ENCODE data around the gene EIF5.

EIF5 gene

GRCh38 chr14:103333754-103334643, at the start of gene EIF5 (continued):
- TF ChIP-seq ZNF18 (tag by site-specific recombination; IDR thresholded peaks at IDR 0.05) (no peak), GLI4 (tag by site-specific recombination; IDR thresholded peaks at IDR 0.05) (peak; percentile 34; the same call in 1 of the 2 replicates), YY1 (tag by site-specific recombination; IDR thresholded peaks at IDR 0.05) (peak; percentile 88), CTCF (tag by site-specific recombination; IDR thresholded peaks at IDR 0.05) (peak; percentile 76), REPIN1 (tag by site-specific recombination; IDR thresholded peaks at IDR 0.05; ENCODE audit: low read depth) (peak; percentile 84; the same call in 1 of the 2 replicates), ZSCAN16 (tag by site-specific recombination; IDR thresholded peaks at IDR 0.05) (0 out of 2 replicates have a peak, but pooled peaks have one; percentile 54), PATZ1 (tag by site-specific recombination; IDR thresholded peaks at IDR 0.05) (peak; percentile 99), ZNF121 (tag by site-specific recombination; IDR thresholded peaks at IDR 0.05) (0 out of 2 replicates have a peak, but pooled peaks have one; percentile 9), ZNF2 (tag by site-specific recombination; IDR thresholded peaks at IDR 0.05) (peak; percentile 14; the same call in 1 of the 2 replicates), GLIS1 (tag by site-specific recombination; IDR thresholded peaks at IDR 0.05) (peak; percentile 40; the same call in 1 of the 2 replicates), ZNF600 (tag by site-specific recombination; IDR thresholded peaks at IDR 0.05) (no peak), ZBTB7A (tag by site-specific recombination; IDR thresholded peaks at IDR 0.05; ENCODE audit: low read depth) (peak; percentile 89), ZNF341 (tag by site-specific recombination; IDR thresholded peaks at IDR 0.05; ENCODE audit: low read depth) (peak; percentile 51), OVOL3 (tag by site-specific recombination; IDR thresholded peaks at IDR 0.05) (no peak), ZBTB11 (tag by site-specific recombination; conservative IDR thresholded peaks at IDR 0.05; ENCODE audit: low read depth) (peak; percentile 39), ZNF398 (tag by site-specific recombination; IDR thresholded peaks at IDR 0.05) (peak; percentile 66), ZNF639 (tag by site-specific recombination; IDR thresholded peaks at IDR 0.05) (peak; percentile 87), ZNF521 (tag by site-specific recombination; IDR thresholded peaks at IDR 0.05) (no peak), SCRT2 (tag by site-specific recombination; IDR thresholded peaks at IDR 0.05) (no peak), ZNF335 (tag by site-specific recombination; conservative IDR thresholded peaks at IDR 0.05) (peak; percentile 96), ZNF544 (tag by site-specific recombination; IDR thresholded peaks at IDR 0.05) (no peak), WT1 (tag by site-specific recombination; IDR thresholded peaks at IDR 0.05) (peak; percentile 22), ZBTB48 (tag by site-specific recombination; IDR thresholded peaks at IDR 0.05) (peak; percentile 47), ZNF202 (tag by site-specific recombination; IDR thresholded peaks at IDR 0.05; ENCODE audit: borderline replicate concordance) (no peak), ZNF223 (tag by site-specific recombination; IDR thresholded peaks at IDR 0.05) (0 out of 2 replicates have a peak, but pooled peaks have one; percentile 29), EGR2 (tag by site-specific recombination; IDR thresholded peaks at IDR 0.05; ENCODE audit: low read depth) (peak; percentile 43)
